NCI-H2196 treated with DMSO at 0.1 percent for 48 hours (cell line): ENCODE results near the gene BIN1.

Source experiments
- DNase-seq: peaks from one replicate; lab custom pipeline; 2025; ENCODE audit not compliant: unreplicated experiment; lab: John Stamatoyannopoulos, UW

Gene BIN1

DNA sequence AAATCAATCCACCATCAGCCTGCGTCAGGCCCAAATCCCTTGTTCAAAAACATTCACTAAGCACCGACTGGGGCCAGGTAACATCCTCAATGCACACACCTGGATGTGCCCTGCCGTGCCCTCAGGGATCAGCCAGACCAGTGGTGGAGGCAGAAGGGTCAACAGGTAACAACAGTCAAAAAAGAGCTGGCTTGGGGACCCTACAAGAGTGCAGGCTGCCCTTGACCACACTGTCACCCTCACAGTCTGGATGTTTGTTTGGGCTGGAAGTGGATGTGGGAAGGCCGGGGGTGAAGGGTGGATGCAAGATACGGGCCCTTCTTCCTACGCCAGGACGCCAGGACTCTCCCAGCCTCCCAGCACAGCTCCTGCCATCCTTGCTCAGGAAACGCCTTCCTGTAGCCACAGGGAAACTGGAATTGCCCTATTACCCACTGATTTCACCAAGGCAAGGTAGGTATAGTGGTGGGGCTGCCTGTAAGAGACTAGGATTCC lies 2.7 kb downstream of the BIN1 start:
- no peak for DNase-seq

DNA sequence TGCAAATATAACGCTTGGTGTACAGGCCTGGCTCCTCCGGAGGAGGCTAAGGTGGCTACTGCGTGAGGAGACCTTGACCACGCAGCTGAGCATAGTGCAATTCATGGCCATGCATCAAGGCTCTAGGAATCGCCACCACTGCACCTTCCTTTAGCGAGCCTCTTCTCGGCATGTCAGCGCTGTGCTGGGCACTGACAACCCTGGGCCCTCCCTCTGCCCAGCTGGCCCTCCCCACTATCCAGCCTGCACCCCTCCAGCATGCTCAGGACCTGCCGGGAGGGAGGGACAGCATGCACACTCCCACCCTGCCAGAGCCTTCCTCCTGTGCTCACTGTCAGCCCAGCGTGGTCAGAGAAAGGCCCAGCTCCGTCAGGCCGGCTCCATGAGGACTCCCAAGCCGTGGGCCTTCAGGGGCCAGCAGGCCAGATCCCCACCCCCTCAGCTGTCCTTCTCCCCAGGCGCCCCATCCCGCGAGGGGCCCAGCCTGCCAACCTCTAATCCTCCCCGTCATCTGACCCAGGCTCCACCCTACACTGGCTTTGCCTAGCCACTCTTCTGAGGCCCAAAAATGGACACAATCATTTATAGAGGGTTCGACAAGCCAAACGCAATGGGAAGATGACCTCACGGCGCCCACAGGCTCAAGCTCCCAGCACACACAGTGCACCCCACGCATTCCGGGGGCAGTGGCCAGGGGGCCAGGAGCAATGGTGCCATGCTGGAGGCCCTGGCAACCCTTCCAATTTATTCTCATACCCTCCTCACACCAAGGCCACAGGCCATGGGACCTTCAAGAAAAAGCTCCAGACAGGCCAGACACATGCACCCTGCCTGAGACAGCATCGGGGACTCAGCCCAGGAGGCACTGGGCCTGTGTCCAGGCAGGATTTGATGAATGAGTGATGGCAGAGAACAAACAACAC lies 3.5 kb downstream of the BIN1 start:
- DNase-seq, result no peak

GRCh38 chr2:127102521-127103242 lies 4.3 kb downstream of the BIN1 start:
- DNase-seq, result no peak

- no peak for DNase-seq
Measured at GRCh38 chr2:127101756-127102477, 5.0 kb downstream of the BIN1 start.

DNA sequence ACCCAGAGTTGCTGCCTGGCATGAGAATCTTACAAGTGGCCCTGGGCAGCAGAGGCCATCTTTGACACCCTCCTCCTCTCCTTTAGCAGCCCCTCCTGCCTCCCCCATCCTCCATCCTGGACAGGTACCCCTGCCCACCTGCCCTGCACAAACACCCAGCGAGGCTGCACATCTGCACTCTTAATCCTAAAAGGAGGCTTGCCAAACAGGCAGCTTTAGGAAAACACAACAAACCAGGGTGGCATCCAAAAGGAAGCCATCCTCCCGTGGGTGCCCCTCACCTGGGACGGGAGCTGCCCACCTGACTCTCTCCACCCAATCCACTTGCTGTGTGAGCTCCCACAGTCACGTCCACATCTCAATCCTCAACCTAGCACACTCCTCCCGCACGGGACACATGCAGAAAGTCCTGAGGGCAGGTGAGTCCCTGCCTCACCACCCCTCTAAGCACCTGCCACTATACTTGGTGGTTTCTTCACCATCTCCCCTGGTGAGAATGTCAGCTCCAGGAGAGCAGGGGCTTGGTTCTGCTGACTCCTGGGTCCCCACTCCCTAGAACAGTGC lies 5.8 kb downstream of the BIN1 start:
- DNase-seq, result no peak

DNA sequence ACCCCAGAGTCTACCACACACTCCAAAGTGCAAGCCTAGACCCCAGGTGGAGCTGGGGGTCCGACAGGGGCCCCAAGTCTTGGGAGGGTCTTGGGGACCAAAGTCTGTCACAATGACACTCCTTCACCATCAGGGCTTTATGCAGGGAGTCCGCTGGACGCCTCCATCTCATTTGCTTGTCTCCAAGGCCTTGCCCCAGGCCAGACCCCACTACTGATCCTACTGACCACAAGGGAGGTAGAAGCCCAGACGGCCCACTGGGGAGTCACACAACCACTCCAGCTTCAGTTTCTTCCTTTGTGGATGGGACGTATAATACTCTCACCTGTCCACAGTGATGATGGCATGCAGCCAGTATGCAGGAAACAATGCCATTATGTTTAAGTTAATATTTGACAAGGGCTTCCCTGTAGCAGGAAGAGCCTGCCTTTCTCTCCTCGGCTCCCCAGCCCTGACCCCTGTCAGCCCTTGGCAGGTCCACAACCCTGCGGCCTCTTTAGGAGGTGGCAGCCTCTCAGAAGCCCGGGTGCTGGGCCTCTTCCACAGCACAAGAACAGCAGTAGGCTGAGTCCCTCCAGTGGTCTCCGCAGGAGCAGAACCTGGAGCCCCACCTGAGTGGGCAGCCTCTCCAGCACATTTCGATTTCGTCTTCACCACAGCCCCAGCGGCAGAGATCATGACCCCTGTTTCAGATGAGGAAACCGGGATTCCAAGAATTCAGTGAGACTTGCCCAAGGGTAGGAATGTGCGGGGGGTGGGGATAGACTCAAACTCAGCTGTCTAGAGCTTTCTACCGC lies 6.5 kb downstream of the BIN1 start:
- peak; percentile 11 for DNase-seq

- no peak for DNase-seq
Measured at GRCh38 chr2:127098711-127099110, 8.2 kb downstream of the BIN1 start.

GRCh38 chr2:127097841-127098651 lies 8.9 kb downstream of the BIN1 start:
- DNase-seq, result no peak

- DNase-seq, result no peak
Measured at GRCh38 chr2:127097471-127097765, 9.5 kb downstream of the BIN1 start.

DNA sequence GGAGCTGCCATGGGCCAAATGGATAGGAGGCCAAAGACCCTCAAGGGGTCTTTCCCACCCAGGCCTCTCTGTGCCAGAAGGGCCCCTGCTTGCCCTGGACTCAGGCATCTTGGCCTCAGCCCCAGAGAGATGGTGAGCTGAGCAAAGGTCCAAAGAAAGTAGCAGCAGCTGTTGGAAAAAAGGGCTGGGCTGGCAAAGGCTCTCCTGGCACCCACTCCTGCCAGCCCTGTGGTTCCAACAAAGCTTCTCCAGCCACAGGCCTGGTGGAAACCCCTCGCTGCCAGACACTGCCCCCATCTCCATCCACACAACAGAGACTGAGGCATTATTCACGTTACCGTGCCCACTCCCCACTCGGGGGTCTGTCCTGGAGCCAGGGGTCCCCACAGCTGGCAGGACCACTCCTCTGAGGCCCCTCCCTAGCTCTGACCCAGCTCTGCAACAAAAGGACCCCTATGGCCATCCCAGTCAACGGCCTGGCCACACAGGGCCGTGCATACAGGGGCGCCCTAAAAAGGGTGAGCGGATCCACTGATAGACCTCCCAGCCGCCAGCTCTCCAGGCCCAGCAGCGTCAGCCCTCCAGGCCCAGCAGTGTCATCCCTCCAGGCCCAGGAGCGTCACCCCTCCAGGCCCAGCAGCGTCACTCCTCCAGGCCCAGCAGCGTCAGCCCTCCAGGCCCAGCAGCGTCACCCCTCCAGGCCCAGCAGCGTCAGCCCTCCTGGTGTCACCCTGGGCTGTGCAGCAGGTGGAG lies 10.1 kb downstream of the BIN1 start:
- DNase-seq, result no peak

- DNase-seq, result no peak
Measured at GRCh38 chr2:127096280-127096679, 10.7 kb downstream of the BIN1 start.

- DNase-seq, result no peak
Measured at GRCh38 chr2:127095784-127096183, 11.2 kb downstream of the BIN1 start.

DNA sequence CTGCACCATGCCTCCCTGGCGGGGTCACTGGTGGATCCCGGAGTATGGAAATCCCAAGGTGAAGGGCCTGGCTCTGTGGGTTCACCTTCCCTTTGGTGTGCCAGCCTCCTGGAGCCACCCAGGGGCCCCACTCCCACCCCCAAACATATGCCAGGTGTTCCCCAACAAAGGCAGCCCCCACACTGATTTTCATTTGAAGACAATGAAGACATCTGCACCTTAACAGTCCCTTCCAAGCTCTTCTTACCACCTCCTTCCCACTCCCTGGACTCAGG lies 11.7 kb downstream of the BIN1 start:
- no peak for DNase-seq

GRCh38 chr2:127094509-127095366 lies 12.2 kb downstream of the BIN1 start:
- no peak for DNase-seq

DNA sequence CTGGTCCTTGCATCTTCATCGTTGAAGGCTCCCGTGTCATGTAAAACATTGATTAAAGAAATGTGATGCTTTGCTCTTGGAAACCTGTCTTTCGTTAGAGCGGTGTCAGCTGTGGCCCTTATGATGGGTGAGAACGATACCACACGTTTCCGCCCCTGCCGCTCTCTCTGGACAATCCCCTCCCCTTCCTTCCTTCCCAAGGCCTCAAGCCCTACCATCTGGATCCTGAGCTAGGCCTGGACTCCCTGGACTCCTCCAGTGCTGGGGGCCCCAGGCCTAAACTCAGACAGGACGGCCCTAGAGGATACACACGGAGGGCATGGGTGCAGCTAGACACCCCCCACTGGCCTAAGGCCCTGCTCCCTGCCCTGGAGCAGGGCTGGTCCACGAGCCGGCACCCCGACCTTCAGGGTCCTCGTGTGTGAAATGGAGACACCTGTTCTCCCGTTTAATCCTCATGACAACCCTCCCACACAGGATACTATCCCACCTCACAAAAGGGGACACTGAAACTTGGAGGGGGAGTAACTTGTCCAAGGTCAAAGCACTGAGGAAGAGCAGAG lies 13.2 kb downstream of the BIN1 start:
- no peak for DNase-seq

DNA sequence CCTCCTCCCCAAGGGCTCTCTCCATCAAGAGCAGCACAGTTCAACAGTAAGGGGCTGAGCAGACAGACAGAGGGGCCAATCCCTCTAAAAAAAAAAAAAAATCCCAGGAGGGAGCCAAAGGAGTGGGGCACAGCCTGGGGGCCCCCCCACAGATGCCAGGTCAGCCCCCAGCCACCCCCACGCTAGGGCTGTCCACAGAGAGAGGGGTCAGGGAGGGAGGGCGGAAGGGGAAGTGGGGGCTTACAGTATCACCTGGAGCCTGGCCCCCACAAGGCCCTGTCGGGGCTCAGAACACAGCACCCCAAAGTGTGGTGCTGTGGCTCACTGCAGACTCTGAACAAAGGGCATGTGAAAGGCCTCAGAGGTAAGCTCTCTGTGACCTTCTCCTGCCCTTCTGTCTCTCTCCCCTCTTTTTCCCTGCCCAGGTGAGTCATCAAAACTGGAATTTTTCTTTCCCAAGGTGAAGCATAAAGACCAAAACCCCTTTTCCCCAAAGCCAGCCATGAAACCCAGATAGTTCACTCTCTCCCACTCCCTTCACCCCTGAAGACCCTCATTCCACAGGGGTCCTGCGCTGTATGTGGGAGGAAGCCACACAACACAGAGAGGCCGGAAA lies 13.9 kb downstream of the BIN1 start:
- no peak for DNase-seq

- DNase-seq, result no peak
Measured at GRCh38 chr2:127092306-127092705, 14.6 kb downstream of the BIN1 start.

GRCh38 chr2:127091886-127092285 lies 15.1 kb downstream of the BIN1 start:
- no peak for DNase-seq
